Large intestine (tissue), 3 donors: Measurements from ENCODE around the gene CTCFL. TPM values are rescaled to one million over a fixed set of nuclear protein-coding genes. Genes with fewer than 3 reads are reported as not detected.
"Not testable (repeated sequence)": the region's sequence is repeated elsewhere in the genome, so short reads cannot be mapped to it uniquely, and the experiment has no call there.

Source experiments
- DNase-seq, 2 donors: peaks; one replicate each; pipeline versions ENCODE4 v3.0.0 to v3.0.0-alpha.2; 2013
- H3K27ac ChIP-seq: one replicate; pipeline ENCODE4 v1.5.1; 2013; ENCODE audit warnings: low read length
- H3K27me3 ChIP-seq: 2 replicates; pipeline ENCODE4 v1.6.1; 2013; ENCODE audit warnings: low read length; ENCODE audit not compliant: control insufficient read depth, insufficient read depth
- H3K36me3 ChIP-seq: 2 replicates; pipeline ENCODE4 v1.6.1; 2013; ENCODE audit warnings: low read length; ENCODE audit not compliant: control insufficient read depth, insufficient read depth
- H3K4me1 ChIP-seq: one replicate; pipeline ENCODE4 v1.6.1; 2013; ENCODE audit warnings: low read length; ENCODE audit not compliant: control insufficient read depth, insufficient read depth
- H3K4me3 ChIP-seq: one replicate; pipeline ENCODE4 v1.5.1; 2013; ENCODE audit warnings: low read length
- H3K9me3 ChIP-seq: one replicate; pipeline ENCODE4 v1.6.1; 2013; ENCODE audit warnings: mild to moderate bottlenecking, low read depth, low read length, moderate library complexity; ENCODE audit not compliant: control insufficient read depth
- WGBS: methylation state at CpG from one replicate; pipeline ENCODE4 v1.1.5; 2013; ENCODE audit warnings: low lambda C conversion rate; ENCODE audit not compliant: insufficient coverage; 5-methylcytosine and 5-hydroxymethylcytosine counted together
- polyA plus RNA-seq: library from polyadenylated mRNA; unstranded; fragments of 120-200 nt; gene quantifications from one replicate; pipeline ENCODE4 v1.2.1, GENCODE V29; 2013

CTCFL gene
- polyA plus RNA-seq, 1 donor: 0.03 TPM

GRCh38 chr20:57480444-57481160, 44.3 kb downstream of the CTCFL start:
- H3K27ac ChIP-seq: no peak overlapping the region
- no peaks in the 10 kb centered on the region for H3K4me1 ChIP-seq
- no peak overlapping the region for H3K4me3 ChIP-seq
- no CpG with 5 or more reads among the region's 17 CpGs for WGBS
- DNase-seq: no peak
- H3K36me3 ChIP-seq: no peaks in the 10 kb centered on the region
- H3K9me3 ChIP-seq: no peaks in the 10 kb centered on the region
- no peaks in the 10 kb centered on the region for H3K27me3 ChIP-seq

GRCh38 chr20:57479196-57479595, 45.7 kb downstream of the CTCFL start:
- Histone ChIP-seq H3K9me3 (no peaks in the 10 kb centered on the region), H3K4me3 (no peak overlapping the region), H3K4me1 (no peaks in the 10 kb centered on the region), H3K36me3 (no peaks in the 10 kb centered on the region), H3K27me3 (no peaks in the 10 kb centered on the region), H3K27ac (no peak overlapping the region)
- no CpG with 5 or more reads among the region's 3 CpGs for WGBS
- no peak for DNase-seq

GRCh38 chr20:57478176-57478575, 46.8 kb downstream of the CTCFL start:
- Histone ChIP-seq H3K4me3 (no peak overlapping the region), H3K27me3 (no peaks in the 10 kb centered on the region), H3K27ac (no peak overlapping the region), H3K36me3 (no peaks in the 10 kb centered on the region), H3K4me1 (no peaks in the 10 kb centered on the region), H3K9me3 (no peaks in the 10 kb centered on the region)
- DNase-seq: no peak
- WGBS: no CpG with 5 or more reads among the region's 9 CpGs

GRCh38 chr20:57476641-57477461, 48.1 kb downstream of the CTCFL start:
- DNase-seq: no peak
- Histone ChIP-seq H3K4me1 (no peaks in the 10 kb centered on the region), H3K36me3 (no peaks in the 10 kb centered on the region), H3K27me3 (no peaks in the 10 kb centered on the region), H3K9me3 (no peaks in the 10 kb centered on the region), H3K27ac (no peak overlapping the region), H3K4me3 (no peak overlapping the region)
- no CpG with 5 or more reads among the region's 17 CpGs for WGBS

- no peaks in the 10 kb centered on the region for H3K9me3 ChIP-seq
- H3K27ac ChIP-seq: no peak overlapping the region
- no peaks in the 10 kb centered on the region for H3K36me3 ChIP-seq
- no peak overlapping the region for H3K4me3 ChIP-seq
- no peak for DNase-seq
- 83% methylated on average over 1 of the region's 6 CpGs for WGBS
- no peaks in the 10 kb centered on the region for H3K27me3 ChIP-seq
- no peaks in the 10 kb centered on the region for H3K4me1 ChIP-seq
Observed at GRCh38 chr20:57476084-57476526, 48.8 kb downstream of the CTCFL start.

- Histone ChIP-seq H3K4me3 (no peak overlapping the region), H3K27ac (no peak overlapping the region), H3K27me3 (peaks cover 4% of the 10 kb centered on the region), H3K4me1 (no peaks in the 10 kb centered on the region), H3K9me3 (no peaks in the 10 kb centered on the region), H3K36me3 (no peaks in the 10 kb centered on the region)
- 89% methylated on average over 3 of the region's 8 CpGs for WGBS
- no peak for DNase-seq
Observed at GRCh38 chr20:57475388-57476083, 49.4 kb downstream of the CTCFL start.

- H3K27ac ChIP-seq: no peak overlapping the region
- no peak overlapping the region for H3K4me3 ChIP-seq
- H3K9me3 ChIP-seq: no peaks in the 10 kb centered on the region
- H3K36me3 ChIP-seq: no peaks in the 10 kb centered on the region
- peaks cover 4% of the 10 kb centered on the region for H3K27me3 ChIP-seq
- DNase-seq: no peak
- no CpG with 5 or more reads among the region's 7 CpGs for WGBS
- no peaks in the 10 kb centered on the region for H3K4me1 ChIP-seq
Observed at GRCh38 chr20:57474816-57475215, 50.1 kb downstream of the CTCFL start.

GRCh38 chr20:57474205-57474604, 50.7 kb downstream of the CTCFL start:
- 40% methylated on average over 1 of the region's 2 CpGs for WGBS
- Histone ChIP-seq H3K4me1 (no peaks in the 10 kb centered on the region), H3K9me3 (no peaks in the 10 kb centered on the region), H3K27me3 (peaks cover 5% of the 10 kb centered on the region), H3K36me3 (no peaks in the 10 kb centered on the region), H3K4me3 (no peak overlapping the region), H3K27ac (no peak overlapping the region)
- DNase-seq: no peak

- H3K36me3 ChIP-seq: no peaks in the 10 kb centered on the region
Observed at GRCh38 chr20:57473246-57474048, 51.5 kb downstream of the CTCFL start.

GRCh38 chr20:57472474-57472873, 52.5 kb downstream of the CTCFL start:
- WGBS: no CpG with 5 or more reads among the region's 5 CpGs
- H3K4me1 ChIP-seq, H3K36me3 ChIP-seq, H3K27me3 ChIP-seq, H3K27ac ChIP-seq, H3K4me3 ChIP-seq, DNase-seq, H3K9me3 ChIP-seq: not testable (repeated sequence)

More at GRCh38 chr20:57473246-57474048, 51.5 kb downstream of the CTCFL start:
- 90% methylated on average over 2 of the region's 16 CpGs for WGBS
- H3K4me3 ChIP-seq: no peak overlapping the region
- no peak overlapping the region for H3K27ac ChIP-seq
- H3K27me3 ChIP-seq: peaks cover 9% of the 10 kb centered on the region
- DNase-seq: no peak
- H3K4me1 ChIP-seq: no peaks in the 10 kb centered on the region
- H3K9me3 ChIP-seq: no peaks in the 10 kb centered on the region
